Glutamatergic neuron (in vitro differentiated cells): ENCODE data around the gene NTM. TPM values are rescaled to one million over a fixed set of nuclear protein-coding genes. Genes with fewer than 3 reads are reported as not detected.

ENCODE experiments used
- DNase-seq: peaks from one replicate; pipeline ENCODE4 v3.0.0; 2022
- H3K27ac Mint-ChIP-seq: one replicate; pipeline ENCODE4 v1.8.0; 2020; ENCODE audit warnings: mild to moderate bottlenecking, mixed read lengths, inconsistent platforms; ENCODE audit not compliant: unreplicated experiment
- H3K27me3 Mint-ChIP-seq: one replicate; pipeline ENCODE4 v1.8.0; 2020; ENCODE audit warnings: mild to moderate bottlenecking, moderate library complexity, mixed read lengths, inconsistent platforms; ENCODE audit not compliant: unreplicated experiment
- H3K36me3 Mint-ChIP-seq: one replicate; pipeline ENCODE4 v1.8.0; 2020; ENCODE audit warnings: mild to moderate bottlenecking, mixed read lengths, inconsistent platforms; ENCODE audit not compliant: unreplicated experiment
- H3K4me1 Mint-ChIP-seq: one replicate; pipeline ENCODE4 v1.8.0; 2020; ENCODE audit warnings: mild to moderate bottlenecking, low read depth, mixed read lengths, inconsistent platforms; ENCODE audit not compliant: unreplicated experiment
- H3K4me3 Mint-ChIP-seq: one replicate; pipeline ENCODE4 v1.8.0; 2020; ENCODE audit warnings: mild to moderate bottlenecking, mixed read lengths, inconsistent platforms; ENCODE audit not compliant: unreplicated experiment
- H3K9me3 Mint-ChIP-seq: one replicate; pipeline ENCODE4 v1.8.0; 2020; ENCODE audit warnings: mild to moderate bottlenecking, moderate library complexity, mixed read lengths, inconsistent platforms; ENCODE audit not compliant: unreplicated experiment
- CTCF ChIP-seq: fragments of 200-600 bp; sonication (generic); IDR thresholded peaks from one replicate; pipeline ENCODE4 v1.5.0; 2021; ENCODE audit not compliant: partially characterized antibody, unreplicated experiment
- total RNA-seq: library from RNA; stranded (reverse); fragmentation: NEBNext Ultra II Directional; extraction: Animal tissue kit (Norgen Biotek cat#: 25700); gene quantifications from one replicate; pipeline ENCODE4 v1.2.1, GENCODE V29; 2021; ENCODE audit not compliant: unreplicated experiment

The NTM gene
- total RNA-seq, 1 donor from 2014 or later: 1.2 TPM

- Mint-ChIP-seq H3K36me3 (no peaks in the 10 kb centered on the region), H3K27me3 (peaks cover 2% of the 10 kb centered on the region), H3K4me3 (no peak overlapping the region), H3K9me3 (no peaks in the 10 kb centered on the region), H3K27ac (no peak overlapping the region), H3K4me1 (no peaks in the 10 kb centered on the region)
- no peak for TF ChIP-seq CTCF
- no peak for DNase-seq
These were observed 652.5 kb downstream of the NTM start for GRCh38 chr11:132022733-132023478.

GRCh38 chr11:132024587-132025295, 654.3 kb downstream of the NTM start:
- no peak overlapping the region for H3K27ac Mint-ChIP-seq
- H3K36me3 Mint-ChIP-seq: no peaks in the 10 kb centered on the region
- no peak for TF ChIP-seq CTCF
- no peaks in the 10 kb centered on the region for H3K9me3 Mint-ChIP-seq
- no peaks in the 10 kb centered on the region for H3K4me1 Mint-ChIP-seq
- no peak overlapping the region for H3K4me3 Mint-ChIP-seq
- peaks cover 2% of the 10 kb centered on the region for H3K27me3 Mint-ChIP-seq
- DNase-seq: no peak

GRCh38 chr11:132026746-132027145, 656.3 kb downstream of the NTM start:
- Mint-ChIP-seq H3K9me3 (no peaks in the 10 kb centered on the region), H3K27ac (no peak overlapping the region), H3K4me1 (no peaks in the 10 kb centered on the region), H3K4me3 (no peak overlapping the region), H3K27me3 (peaks cover 4% of the 10 kb centered on the region), H3K36me3 (no peaks in the 10 kb centered on the region)
- no peak for TF ChIP-seq CTCF
- DNase-seq: no peak

- Mint-ChIP-seq H3K4me1 (no peaks in the 10 kb centered on the region), H3K4me3 (no peak overlapping the region), H3K27ac (no peak overlapping the region), H3K9me3 (no peaks in the 10 kb centered on the region), H3K36me3 (no peaks in the 10 kb centered on the region), H3K27me3 (peaks cover 2% of the 10 kb centered on the region)
- peak; percentile 70 for DNase-seq
- TF ChIP-seq CTCF: peak; percentile 76
These were observed 658.2 kb downstream of the NTM start for GRCh38 chr11:132028380-132029240.
